ENCODE data around the gene TMEM258.

- TF ChIP-seq POLR2AphosphoS5 (IDR thresholded peaks at IDR 0.05; ENCODE audit: borderline replicate concordance, low read depth, low read length) (no peak), FOXP2 (optimal IDR thresholded peaks at IDR 0.05; ENCODE audit: control extremely low read depth, extremely low read length, insufficient read depth) (no peak), EZH2 (IDR thresholded peaks at IDR 0.05) (no peak)
Measured at GRCh38 chr11:61778920-61779650, 13.3 kb downstream of the TMEM258 start.

Measured in SK-N-MC (cell line).